Pancreas (tissue), 10 donors: Measurements from ENCODE around the gene ASTN2. TPM values are rescaled to one million over a fixed set of nuclear protein-coding genes. Genes with fewer than 3 reads are reported as not detected.

Experiments used
- ATAC-seq, 4 donors: fragments of 200-7000 bp; cut with Tn5 transposase; one replicate each; pipeline versions ENCODE4 v1.8.0 to v1.9.1; 2020; ENCODE audit warnings: mild to moderate bottlenecking in 4 of 4, moderate library complexity in 4 of 4
- DNase-seq, 6 donors: peaks; one replicate each; pipeline ENCODE4 v3.0.0-alpha.2; 2020
- FAIRE-seq: peaks from 2 replicates; lab custom pipeline; 2012; peaks lifted over from hg19 to GRCh38; lab: Jason Lieb, UNC
- H3K27ac ChIP-seq, 4 donors: fragments of 200-600 bp; sonication (generic); 1 replicate in 3 of 4; 2 replicates in 1 of 4; pipeline versions ENCODE4 v1.5.0 to v1.8.0; 2020
- H3K27me3 ChIP-seq, 4 donors: fragments of 200-600 bp; one replicate each; pipeline ENCODE4 v1.8.0; 2021
- H3K36me3 ChIP-seq, 3 donors: fragments of 200-600 bp; sonication (generic) in 1 of 3; one replicate each; pipeline versions ENCODE4 v1.5.0 to v1.8.0; 2020 to 2021
- H3K4me1 ChIP-seq, 3 donors: fragments of 200-600 bp; one replicate each; pipeline ENCODE4 v1.8.0; 2021
- H3K4me3 ChIP-seq, 4 donors: fragments of 200-600 bp; sonication (generic) in 2 of 4; one replicate each; pipeline versions ENCODE4 v1.5.0 to v1.8.0; 2020 to 2021
- H3K9me3 ChIP-seq, 4 donors: fragments of 200-600 bp; one replicate each; pipeline ENCODE4 v1.8.0; 2021
- CTCF ChIP-seq, 4 donors: fragments of 200-600 bp; sonication (generic) in 3 of 4; IDR thresholded peaks; one replicate each; pipeline versions ENCODE4 v1.5.0 to v1.8.0; 2021; ENCODE audit warnings: antibody characterized with exemption in 4 of 4
- WGBS, 2 donors: extraction: QIAGEN DNeasy Blood & Tissue Kit; methylation state at CpG; one replicate each; pipeline ENCODE4 v1.1.7; 2013; 5-methylcytosine and 5-hydroxymethylcytosine counted together
- intact Hi-C, 3 donors: fragments of 100-400 bp; cut with DNase I; formaldehyde crosslinking; loops; one replicate each; pipeline versions ENCODE4 v1.11.1 to v1.14.2; 2022
- polyA plus RNA-seq, 2 donors: library from polyadenylated mRNA; stranded (reverse); fragments of 200-250 nt; gene quantifications; one replicate each; pipeline ENCODE4 v1.2.3, GENCODE V29; 2013
- total RNA-seq, 6 donors: library from RNA; stranded (reverse); fragmentation: NEBNext Ultra II Directional in 4 of 6; extraction: Animal tissue kit (Norgen Biotek cat#: 25700) in 4 of 6; gene quantifications; one replicate each; pipeline versions ENCODE4 v1.2.1 to v1.2.4, GENCODE V29; 2021 to 2023
- donor health status: healthy with polysubstance abuse.
- donor health status: DM: no; HTN: no; CAD: no; lungs with moderate emphysema.
- donor health status: DM: no; HTN: no; CAD: no.
- donor health status: control.
- donor health status: control.
- donor health status: Bipolar disorder and iron deficiency.
- donor health status: DM: yes; HTN: yes; CAD: no.
- donor health status: DM: no; HTN: no; CAD: no.
- donor health status: DM: no; HTN: no; CAD: no.
- donor health status: DM: yes; HTN: yes; CAD: no.

ASTN2 gene
- total and polyA plus RNA-seq, 8 donors = 1.3 to 11.9 (median 6.7) TPM

- H3K9me3 ChIP-seq = no peaks in the 10 kb centered on the region
- intact Hi-C loops = no loop called here
- 66 to 79% methylated on average over 2 of the region's 2 CpGs for WGBS, 2 donors
- FAIRE-seq (no peak), ATAC-seq (no peak), DNase-seq (no peak)
- no peaks in the 10 kb centered on the region for H3K27me3 ChIP-seq
- no peak overlapping the region for H3K4me3 ChIP-seq
- no peak for TF ChIP-seq CTCF (IDR thresholded peaks at IDR 0.05)
- no peaks in the 10 kb centered on the region for H3K36me3 ChIP-seq
- no peak overlapping the region for H3K27ac ChIP-seq
- no peaks in the 10 kb centered on the region for H3K4me1 ChIP-seq
These were observed 257.9 kb downstream of the ASTN2 start for GRCh38 chr9:117156771-117157535.

- no peaks in the 10 kb centered on the region for H3K9me3 ChIP-seq
- intact Hi-C loops = no loop called here
- H3K27ac ChIP-seq = no peak overlapping the region
- H3K36me3 ChIP-seq = no peaks in the 10 kb centered on the region
- H3K27me3 ChIP-seq = no peaks in the 10 kb centered on the region
- FAIRE-seq (no peak), ATAC-seq (no peak), DNase-seq (no peak)
- H3K4me1 ChIP-seq = no peaks in the 10 kb centered on the region
- no peak for TF ChIP-seq CTCF (IDR thresholded peaks at IDR 0.05)
- 64 to 85% methylated on average over 2 of the region's 2 CpGs for WGBS, 2 donors
- H3K4me3 ChIP-seq = no peak overlapping the region
These were observed 258.6 kb downstream of the ASTN2 start for GRCh38 chr9:117156144-117156688.

GRCh38 chr9:117153021-117153420 lies 261.8 kb downstream of the ASTN2 start:
- Histone ChIP-seq H3K27ac (no peak overlapping the region), H3K4me3 (no peak overlapping the region), H3K4me1 (no peaks in the 10 kb centered on the region), H3K36me3 (no peaks in the 10 kb centered on the region), H3K9me3 (no peaks in the 10 kb centered on the region), H3K27me3 (no peaks in the 10 kb centered on the region)
- DNase-seq (no peak), FAIRE-seq (no peak), ATAC-seq (no peak)
- intact Hi-C loops = no loop called here
- WGBS, 2 donors = 74 to 87% methylated on average over 1 of the region's 1 CpG
- TF ChIP-seq CTCF (IDR thresholded peaks at IDR 0.05) = no peak

- intact Hi-C loops = no loop called here
- H3K27ac ChIP-seq = no peak overlapping the region
- ATAC-seq = no peak
- TF ChIP-seq CTCF (IDR thresholded peaks at IDR 0.05) = no peak
- no peak overlapping the region for H3K4me3 ChIP-seq
- WGBS, 2 donors = 79 to 88% methylated on average over 2 of the region's 2 CpGs
- no peaks in the 10 kb centered on the region for H3K9me3 ChIP-seq
- H3K4me1 ChIP-seq = no peaks in the 10 kb centered on the region
- no peaks in the 10 kb centered on the region for H3K36me3 ChIP-seq
- no peak for FAIRE-seq
- DNase-seq = no peak
- H3K27me3 ChIP-seq = no peaks in the 10 kb centered on the region
These were observed 263.1 kb downstream of the ASTN2 start for GRCh38 chr9:117151716-117152115.

GRCh38 chr9:117149996-117150395 lies 264.9 kb downstream of the ASTN2 start:
- DNase-seq = no peak
- no peak for FAIRE-seq
- intact Hi-C loops = no loop called here

More at GRCh38 chr9:117149996-117150395, 264.9 kb downstream of the ASTN2 start:
- ATAC-seq = no peak
- no peaks in the 10 kb centered on the region for H3K4me1 ChIP-seq
- H3K9me3 ChIP-seq = no peaks in the 10 kb centered on the region
- no peaks in the 10 kb centered on the region for H3K36me3 ChIP-seq
- no peak overlapping the region for H3K4me3 ChIP-seq
- no peak for TF ChIP-seq CTCF (IDR thresholded peaks at IDR 0.05)
- H3K27me3 ChIP-seq = no peaks in the 10 kb centered on the region
- WGBS, 2 donors = 86 to 88% methylated on average over 4 of the region's 4 CpGs
- no peak overlapping the region for H3K27ac ChIP-seq
